KMS-11 (cell line): ENCODE results near the gene TMEM232.

Experiments used
- H2AFZ ChIP-seq: fragments of 200-600 bp; sonication (generic); 2 replicates; pipeline ENCODE4 v1.6.1; 2016; ENCODE audit warnings: antibody characterized with exemption, mixed run types, low read depth
- H3K27ac ChIP-seq: fragments of 200-600 bp; sonication (generic); 2 replicates; pipeline ENCODE4 v1.6.1; 2016; ENCODE audit warnings: mild to moderate bottlenecking, mixed run types
- H3K27me3 ChIP-seq: fragments of 200-600 bp; sonication (generic); 2 replicates; pipeline ENCODE4 v1.6.1; 2017; ENCODE audit warnings: mild to moderate bottlenecking, low read depth, mixed run types, moderate library complexity; ENCODE audit not compliant: insufficient read depth
- H3K36me3 ChIP-seq: fragments of 200-600 bp; sonication (generic); 2 replicates; pipeline ENCODE4 v1.6.1; 2017; ENCODE audit warnings: mild to moderate bottlenecking, mixed run types; ENCODE audit not compliant: insufficient read depth
- H3K4me1 ChIP-seq: fragments of 200-600 bp; sonication (generic); 2 replicates; pipeline ENCODE4 v1.6.1; 2016; ENCODE audit warnings: mild to moderate bottlenecking, low read depth, mixed run types; ENCODE audit not compliant: poor library complexity, severe bottlenecking
- H3K4me2 ChIP-seq: fragments of 200-600 bp; sonication (generic); 2 replicates; pipeline ENCODE4 v1.7.0; 2016; ENCODE audit warnings: mild to moderate bottlenecking, mixed run types
- H3K4me3 ChIP-seq: fragments of 200-600 bp; sonication (generic); IDR thresholded peaks from 2 replicates; pipeline ENCODE4 v1.6.1; 2017; ENCODE audit warnings: low read depth, low read length, mixed read lengths; ENCODE audit not compliant: insufficient read depth
- H3K79me2 ChIP-seq: fragments of 200-600 bp; sonication (generic); 2 replicates; pipeline ENCODE4 v1.6.1; 2016; ENCODE audit warnings: low read depth, mixed run types; ENCODE audit not compliant: insufficient read depth
- H3K9ac ChIP-seq: fragments of 200-600 bp; sonication (generic); 2 replicates; pipeline ENCODE4 v1.6.1; 2016; ENCODE audit warnings: mild to moderate bottlenecking, mixed run types
- H4K20me1 ChIP-seq: fragments of 200-600 bp; sonication (generic); 2 replicates; pipeline ENCODE4 v1.6.1; 2016; ENCODE audit warnings: mild to moderate bottlenecking, mixed run types; ENCODE audit not compliant: insufficient read depth
- CTCF ChIP-seq: fragments of 200-600 bp; sonication (generic); conservative IDR thresholded peaks from 2 replicates; pipeline ENCODE4 v1.6.1; 2017; ENCODE audit warnings: low read depth, mild to moderate bottlenecking, antibody characterized with exemption, low read length, moderate library complexity, mixed read lengths

TMEM232 gene

GRCh38 chr5:110726249-110727024 is at the start of gene TMEM232:
Gene TMEM232 (minus strand): TSS chr5:110726671. CDS start chr5:110667352, 59,319 bp downstream.
- H3K36me3 ChIP-seq, result no peaks in the 10 kb centered on the region
- H3K27ac ChIP-seq, result no peak within 1 kb of the TSS
- no peak within 1 kb of the TSS for H3K4me2 ChIP-seq
- H3K4me3 ChIP-seq, result no peak within 1 kb of the TSS
- H3K27me3 ChIP-seq, result no peaks in the 10 kb centered on the region
- no peak for TF ChIP-seq CTCF
- no peaks in the 10 kb centered on the region for H4K20me1 ChIP-seq
- H2AFZ ChIP-seq, result no peak within 1 kb of the TSS
- H3K4me1 ChIP-seq, result no peaks in the 10 kb centered on the region
- H3K9ac ChIP-seq, result no peak within 1 kb of the TSS
- no peaks in the 10 kb centered on the region for H3K79me2 ChIP-seq

- H4K20me1 ChIP-seq, result no peaks in the 10 kb centered on the region
- H3K27me3 ChIP-seq, result no peaks in the 10 kb centered on the region
- no peak overlapping the region for H3K4me3 ChIP-seq
- no peaks in the 10 kb centered on the region for H3K4me1 ChIP-seq
- H2AFZ ChIP-seq, result no peak overlapping the region
- no peak overlapping the region for H3K4me2 ChIP-seq
- no peak overlapping the region for H3K27ac ChIP-seq
- no peaks in the 10 kb centered on the region for H3K79me2 ChIP-seq
- TF ChIP-seq CTCF, result no peak
- no peaks in the 10 kb centered on the region for H3K36me3 ChIP-seq
- no peak overlapping the region for H3K9ac ChIP-seq
Measured at GRCh38 chr5:110770286-110770685, 43.8 kb upstream of the TMEM232 start.

DNA sequence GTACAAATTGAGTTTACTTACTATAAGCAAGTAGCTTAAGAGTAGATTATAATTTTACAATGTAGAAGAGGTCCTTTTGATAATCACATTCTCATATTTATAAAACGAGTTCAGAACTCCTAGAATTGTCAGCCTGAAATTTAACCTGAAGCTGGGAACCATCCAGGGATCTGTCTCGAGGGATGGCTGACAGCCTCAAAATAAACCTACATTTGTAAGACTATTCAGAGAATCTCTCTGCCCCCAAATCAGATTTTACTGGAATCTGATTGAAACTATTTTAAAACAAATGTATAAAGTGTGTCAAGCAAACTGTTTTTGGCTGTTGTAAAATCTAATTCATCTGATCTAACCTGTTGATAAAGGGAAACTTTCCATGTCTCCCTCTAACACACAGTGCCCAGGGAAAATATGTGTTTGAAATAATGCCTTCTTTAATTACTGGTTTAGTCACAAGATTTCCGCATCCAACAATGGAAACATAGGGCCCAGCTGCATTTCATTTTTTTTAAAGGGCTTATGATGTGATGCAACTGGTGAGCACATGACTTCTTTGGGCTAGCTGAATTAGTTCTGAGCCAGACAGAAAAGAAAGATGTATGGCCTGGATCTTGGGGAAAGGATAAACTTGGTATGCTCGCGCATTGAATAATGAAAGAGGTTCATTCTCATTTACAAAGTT is 42.7 kb upstream of the TMEM232 start:
- Histone ChIP-seq H3K27ac (no peak overlapping the region), H3K4me3 (no peak overlapping the region), H3K4me1 (no peaks in the 10 kb centered on the region), H4K20me1 (no peaks in the 10 kb centered on the region), H3K36me3 (no peaks in the 10 kb centered on the region), H3K79me2 (no peaks in the 10 kb centered on the region), H3K27me3 (no peaks in the 10 kb centered on the region), H3K4me2 (no peak overlapping the region), H2AFZ (no peak overlapping the region), H3K9ac (no peak overlapping the region)
- no peak for TF ChIP-seq CTCF

DNA sequence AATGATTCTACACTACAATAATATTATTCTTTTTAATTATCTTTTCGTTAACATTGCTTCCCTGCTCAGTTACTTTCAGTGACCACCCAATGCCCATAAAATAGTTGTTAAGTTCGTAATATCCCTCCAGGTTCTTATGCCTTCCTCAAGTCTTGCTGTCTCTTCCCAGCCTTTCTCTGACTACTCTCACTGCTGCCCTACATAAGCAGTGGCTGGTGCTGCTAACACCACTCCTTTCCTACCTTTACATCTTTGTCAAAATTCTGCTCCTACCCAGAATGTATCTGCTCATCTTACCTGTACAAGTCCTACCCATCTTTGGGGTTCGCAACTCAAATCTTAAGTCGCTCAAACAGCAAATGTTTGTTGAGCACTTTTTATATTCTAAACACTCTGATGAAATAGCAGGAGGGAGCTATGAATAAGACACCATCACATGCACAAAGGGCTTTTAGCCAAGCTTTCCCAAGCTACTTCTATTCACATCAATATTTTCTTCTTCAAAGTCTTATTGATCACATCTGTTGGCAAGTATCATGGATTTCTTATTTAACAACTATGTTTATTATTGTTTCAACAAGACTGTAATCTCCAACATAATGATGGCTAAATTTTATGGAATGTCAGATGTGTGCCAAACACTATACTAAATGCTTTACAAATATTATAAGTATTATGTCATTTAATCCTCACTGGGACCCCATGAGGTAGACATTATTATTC is 41.8 kb upstream of the TMEM232 start:
- Histone ChIP-seq H3K4me1 (no peaks in the 10 kb centered on the region), H3K79me2 (no peaks in the 10 kb centered on the region), H3K4me2 (no peak overlapping the region), H3K27ac (no peak overlapping the region), H3K36me3 (no peaks in the 10 kb centered on the region), H3K9ac (no peak overlapping the region), H3K27me3 (no peaks in the 10 kb centered on the region), H2AFZ (no peak overlapping the region), H4K20me1 (no peaks in the 10 kb centered on the region), H3K4me3 (no peak overlapping the region)
- no peak for TF ChIP-seq CTCF
